Thoracic aorta endothelial cell (primary cell): ENCODE measurements around the gene GNAT1. TPM values are rescaled to one million over a fixed set of nuclear protein-coding genes. Genes with fewer than 3 reads are reported as not detected.

Source experiments
- small RNA-seq: library from RNA; depleted of rRNA; stranded (forward); fragments of <200 nt; gene quantifications from one replicate; pipeline ENCODE3, GENCODE V24; 2012
- total RNA-seq: library from RNA; depleted of rRNA; stranded (reverse); fragments of >200 nt; gene quantifications from 2 replicates; pipeline ENCODE4 v1.2.3, GENCODE V29; 2012

The GNAT1 gene
- not detected in 2 replicates for total RNA-seq

DNA sequence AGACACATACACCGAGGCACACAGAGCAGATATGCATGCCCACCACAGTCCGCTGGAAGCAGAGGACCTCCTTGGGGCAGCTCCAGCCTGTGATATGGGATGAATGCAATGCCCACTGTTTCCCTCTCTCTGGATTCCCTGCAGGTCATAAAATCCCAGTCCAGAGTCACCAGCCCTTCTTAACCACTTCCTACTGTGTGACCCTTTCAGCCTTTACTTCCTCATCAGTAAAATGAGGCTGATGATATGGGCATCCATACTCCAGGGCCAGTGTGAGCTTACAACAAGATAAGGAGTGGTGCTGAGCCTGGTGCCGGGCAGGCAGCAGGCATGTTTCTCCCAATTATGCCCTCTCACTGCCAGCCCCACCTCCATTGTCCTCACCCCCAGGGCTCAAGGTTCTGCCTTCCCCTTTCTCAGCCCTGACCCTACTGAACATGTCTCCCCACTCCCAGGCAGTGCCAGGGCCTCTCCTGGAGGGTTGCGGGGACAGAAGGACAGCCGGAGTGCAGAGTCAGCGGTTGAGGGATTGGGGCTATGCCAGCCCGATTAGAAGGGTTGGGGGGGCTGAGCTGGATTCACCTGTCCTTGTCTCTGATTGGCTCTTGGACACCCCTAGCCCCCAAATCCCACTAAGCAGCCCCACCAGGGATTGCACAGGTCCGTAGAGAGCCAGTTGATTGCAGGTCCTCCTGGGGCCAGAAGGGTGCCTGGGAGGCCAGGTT, at the start of gene GNAT1:
Gene GNAT1 (plus strand): TSS at position 675 of the 725 bp plus-strand sequence. CDS start 116 bp downstream, outside the sequence.

DNA sequence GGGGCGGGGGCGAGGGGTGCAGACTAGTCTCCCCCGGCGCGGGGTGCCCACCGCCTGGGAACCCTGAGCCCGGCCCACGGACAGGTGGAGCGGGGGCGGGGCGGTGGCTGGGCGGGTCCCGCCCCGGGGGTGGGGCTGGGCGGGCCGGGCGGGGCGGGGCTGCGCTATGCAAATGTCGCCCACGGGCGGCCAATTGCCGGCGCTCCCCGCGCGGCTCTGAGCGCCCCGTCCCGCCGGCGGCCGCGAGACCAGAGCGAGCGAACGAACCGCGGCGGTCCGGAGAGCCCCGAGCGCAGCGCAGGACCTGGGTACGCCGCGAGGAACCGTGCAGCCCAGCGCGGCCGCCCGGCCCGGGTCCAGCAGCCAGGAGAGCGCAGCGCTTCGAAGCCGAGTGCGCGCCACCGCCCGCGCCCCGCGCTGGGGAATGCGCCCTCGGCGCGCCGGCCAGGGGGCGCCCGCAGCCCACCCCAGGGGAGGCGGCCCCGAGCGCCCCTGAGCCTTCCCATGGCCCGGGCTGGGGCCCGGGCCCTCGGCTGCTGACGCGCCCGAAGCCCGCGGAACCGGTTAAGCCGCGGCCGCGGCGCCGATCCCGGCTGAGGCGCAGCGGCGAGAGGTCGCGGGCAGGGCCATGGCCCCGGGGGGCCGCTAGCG, 36.4 kb upstream of the GNAT1 start, which contains the start of gene SEMA3F:
Gene SEMA3F (plus strand): TSS at position 485 of the 651 bp plus-strand sequence. CDS start 4,299 bp downstream, outside the sequence.

DNA sequence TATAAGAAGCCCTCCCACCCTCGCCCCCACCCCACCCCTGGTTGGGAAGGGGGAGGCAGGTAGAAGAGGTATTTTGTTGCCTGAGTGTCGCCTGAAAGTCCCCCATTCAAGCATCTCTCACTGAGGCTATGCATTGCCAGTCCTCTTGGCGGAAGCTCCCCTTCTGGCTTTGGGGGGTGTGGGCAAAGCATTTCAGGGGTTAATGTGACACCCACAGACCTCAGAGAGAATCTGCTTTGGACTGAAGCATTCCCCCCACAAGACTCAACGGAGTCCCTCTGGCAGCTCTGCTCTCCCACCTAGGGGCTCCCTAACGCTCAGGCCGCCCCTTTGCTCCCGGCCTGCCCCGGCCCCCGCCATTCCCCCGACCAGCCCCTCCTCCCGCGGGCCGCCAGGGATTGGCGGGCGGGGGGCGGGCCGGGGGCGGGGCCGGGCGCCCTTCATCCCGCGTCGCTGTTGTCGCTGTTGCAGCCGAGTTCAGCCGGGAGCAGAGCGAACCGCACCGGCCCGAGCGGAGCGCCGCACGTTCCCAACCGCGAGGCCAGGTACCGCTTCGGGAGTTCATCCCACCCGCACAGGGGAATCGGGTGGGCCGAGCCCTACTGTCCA, 13.5 kb downstream of the GNAT1 start, which contains the start of gene SLC38A3:
Gene SLC38A3 (plus strand): TSS at position 468 of the 609 bp plus-strand sequence. CDS start 8,929 bp downstream, outside the sequence.

DNA sequence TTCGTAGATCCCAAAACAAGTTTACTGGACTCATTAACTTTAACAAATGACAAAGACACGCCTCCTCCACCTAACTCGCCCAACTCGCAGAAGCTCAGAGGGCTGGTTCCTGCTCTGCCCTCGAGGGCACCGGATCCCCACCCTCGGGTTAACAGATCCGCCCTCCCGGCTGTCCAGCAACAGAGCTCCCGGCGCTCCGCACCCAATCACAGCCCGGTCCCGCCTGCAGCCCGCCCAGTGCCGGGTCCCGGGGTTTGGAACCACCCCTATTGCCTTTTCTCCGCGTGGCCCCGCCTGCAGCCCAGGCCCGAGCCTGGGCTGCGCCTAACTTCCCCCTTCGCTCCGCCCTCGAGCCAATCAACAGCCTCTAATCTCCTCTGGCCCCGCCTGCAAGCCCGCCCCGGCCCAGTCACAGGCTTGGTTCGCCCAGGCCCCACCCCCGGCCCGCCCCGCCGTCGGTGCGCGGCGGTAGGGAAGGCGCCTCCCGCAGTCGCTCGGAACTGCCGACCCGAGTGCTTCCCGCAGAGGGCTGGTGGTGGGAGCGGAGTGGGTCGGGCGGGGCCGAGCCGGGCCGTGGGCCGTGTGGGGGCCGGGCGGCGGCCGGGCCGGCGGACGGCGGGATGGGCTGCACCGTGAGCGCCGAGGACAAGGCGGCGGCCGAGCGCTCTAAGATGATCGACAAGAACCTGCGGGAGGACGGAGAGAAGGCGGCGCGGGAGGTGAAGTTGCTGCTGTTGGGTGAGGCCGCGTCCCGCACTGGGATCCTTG, 44.5 kb downstream of the GNAT1 start, which contains the start of gene GNAI2:
Gene GNAI2 (plus strand): TSS at position 489 of the 768 bp plus-strand sequence. CDS start 132 bp downstream, at position 621.

Small RNAs within 50 kb of the gene (small RNA-seq; reads per million reads assigned to genes)
- not detected for gene MIR566
- not detected for gene MIR5787

Other genes with a start within 250 kb of the GNAT1 start
- gene RBM5, start 102.7 kb upstream of the GNAT1 start, total RNA-seq, result 195 and 202 TPM in 2 replicates
- gene SEMA3F, start 36.3 kb upstream of the GNAT1 start, total RNA-seq, result 75.3 and 134 TPM in 2 replicates
- 0.13 and 0.36 TPM in 2 replicates for gene SLC38A3, start 13.7 kb downstream of the GNAT1 start, total RNA-seq
- 492 and 561 TPM in 2 replicates for gene GNAI2, start 44.6 kb downstream of the GNAT1 start, total RNA-seq
- 0.40 and 0.79 TPM in 2 replicates for gene SEMA3B, start 77.5 kb downstream of the GNAT1 start, total RNA-seq
- gene LSMEM2, start 87.5 kb downstream of the GNAT1 start, total RNA-seq, result not detected in 2 replicates
- gene IFRD2, start 100.8 kb downstream of the GNAT1 start, total RNA-seq, result 114 and 131 TPM in 2 replicates
- 4.9 and 7.0 TPM in 2 replicates for gene HYAL3, start 107.8 kb downstream of the GNAT1 start, total RNA-seq
- 7.0 and 10.0 TPM in 2 replicates for gene NAA80, start 107.8 kb downstream of the GNAT1 start, total RNA-seq
- gene HYAL1, start 112.0 kb downstream of the GNAT1 start, total RNA-seq, result 3.7 and 5.0 TPM in 2 replicates
- 271 and 320 TPM in 2 replicates for gene HYAL2, start 131.1 kb downstream of the GNAT1 start, total RNA-seq
- gene TUSC2, start 136.6 kb downstream of the GNAT1 start, total RNA-seq, result 29.6 and 31.4 TPM in 2 replicates
- 14.6 and 17.0 TPM in 2 replicates for gene RASSF1, start 149.2 kb downstream of the GNAT1 start, total RNA-seq
- gene ZMYND10, start 154.1 kb downstream of the GNAT1 start, total RNA-seq, result 0.07 and 0.13 TPM in 2 replicates
- 15.8 and 16.1 TPM in 2 replicates for gene NPRL2, start 159.2 kb downstream of the GNAT1 start, total RNA-seq
- gene CYB561D2, start 159.3 kb downstream of the GNAT1 start, total RNA-seq, result 10.8 and 12.2 TPM in 2 replicates
- gene TMEM115, start 167.9 kb downstream of the GNAT1 start, total RNA-seq, result 42.3 and 46.7 TPM in 2 replicates